ENCODE measurements around the gene LPAR1. TPM values are rescaled to one million over a fixed set of nuclear protein-coding genes. Genes with fewer than 3 reads are reported as not detected.
"Not testable (repeated sequence)": the region's sequence is repeated elsewhere in the genome, so short reads cannot be mapped to it uniquely, and the experiment has no call there.

Gene LPAR1
- total RNA-seq, 1 donor from 2014 or later: 11.5 TPM

- H3K27me3 ChIP-seq (ENCODE audit: insufficient read depth, low read length): no peaks in the 10 kb centered on the region
Measured at GRCh38 chr9:110828264-110828663, 210.0 kb downstream of the LPAR1 start.

GRCh38 chr9:110826400-110826799 lies 211.9 kb downstream of the LPAR1 start:
- H3K36me3 Mint-ChIP-seq (ENCODE audit: low read depth, unreplicated experiment); H3K27me3 Mint-ChIP-seq (ENCODE audit: low read depth, unreplicated experiment); H3K27ac Mint-ChIP-seq (ENCODE audit: unreplicated experiment); H3K4me3 Mint-ChIP-seq (ENCODE audit: unreplicated experiment); H3K9ac ChIP-seq (ENCODE audit: low read length); H3K9me3 ChIP-seq (ENCODE audit: insufficient read depth, low read depth, low read length); H3K9me3 Mint-ChIP-seq (ENCODE audit: unreplicated experiment); DNase-seq (ENCODE audit: low read depth); H3K27me3 ChIP-seq (ENCODE audit: insufficient read depth, low read length); H3K36me3 ChIP-seq (ENCODE audit: insufficient read depth, low read length); H3K4me2 ChIP-seq (ENCODE audit: low read length); H2AFZ ChIP-seq (ENCODE audit: low read depth, low read length); H3K4me3 ChIP-seq (ENCODE audit: insufficient read depth, low read depth, low read length); H3K79me2 ChIP-seq (ENCODE audit: insufficient read depth, low read length); H4K20me1 ChIP-seq (ENCODE audit: insufficient read depth, low read length); H3K27ac ChIP-seq (ENCODE audit: low read depth, low read length); H3K4me1 ChIP-seq (ENCODE audit: insufficient read depth, low read length); H3K4me1 Mint-ChIP-seq (ENCODE audit: low read depth, unreplicated experiment); FAIRE-seq: not testable (repeated sequence)

More at GRCh38 chr9:110828264-110828663, 210.0 kb downstream of the LPAR1 start:
- H3K4me2 ChIP-seq (ENCODE audit: low read length): no peak overlapping the region
- H3K9me3 ChIP-seq (ENCODE audit: insufficient read depth, low read depth, low read length): no peaks in the 10 kb centered on the region
- H3K9me3 Mint-ChIP-seq (ENCODE audit: unreplicated experiment): no peaks in the 10 kb centered on the region
- H3K4me3 Mint-ChIP-seq (ENCODE audit: unreplicated experiment): no peak overlapping the region
- no peak overlapping the region for H3K27ac Mint-ChIP-seq (ENCODE audit: unreplicated experiment)
- FAIRE-seq: no peak
- H3K27me3 Mint-ChIP-seq (ENCODE audit: low read depth, unreplicated experiment): no peaks in the 10 kb centered on the region
- no peaks in the 10 kb centered on the region for H4K20me1 ChIP-seq (ENCODE audit: insufficient read depth, low read length)
- TF ChIP-seq EZH2 (IDR thresholded peaks at IDR 0.05; ENCODE audit: insufficient read depth, low read length): no peak
- TF ChIP-seq, protein P1, sequence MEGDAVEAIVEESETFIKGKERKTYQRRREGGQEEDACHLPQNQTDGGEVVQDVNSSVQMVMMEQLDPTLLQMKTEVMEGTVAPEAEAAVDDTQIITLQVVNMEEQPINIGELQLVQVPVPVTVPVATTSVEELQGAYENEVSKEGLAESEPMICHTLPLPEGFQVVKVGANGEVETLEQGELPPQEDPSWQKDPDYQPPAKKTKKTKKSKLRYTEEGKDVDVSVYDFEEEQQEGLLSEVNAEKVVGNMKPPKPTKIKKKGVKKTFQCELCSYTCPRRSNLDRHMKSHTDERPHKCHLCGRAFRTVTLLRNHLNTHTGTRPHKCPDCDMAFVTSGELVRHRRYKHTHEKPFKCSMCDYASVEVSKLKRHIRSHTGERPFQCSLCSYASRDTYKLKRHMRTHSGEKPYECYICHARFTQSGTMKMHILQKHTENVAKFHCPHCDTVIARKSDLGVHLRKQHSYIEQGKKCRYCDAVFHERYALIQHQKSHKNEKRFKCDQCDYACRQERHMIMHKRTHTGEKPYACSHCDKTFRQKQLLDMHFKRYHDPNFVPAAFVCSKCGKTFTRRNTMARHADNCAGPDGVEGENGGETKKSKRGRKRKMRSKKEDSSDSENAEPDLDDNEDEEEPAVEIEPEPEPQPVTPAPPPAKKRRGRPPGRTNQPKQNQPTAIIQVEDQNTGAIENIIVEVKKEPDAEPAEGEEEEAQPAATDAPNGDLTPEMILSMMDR (IDR thresholded peaks at IDR 0.05; ENCODE audit: insufficient read depth, low read depth, low read length): no peak
- no peaks in the 10 kb centered on the region for H3K36me3 Mint-ChIP-seq (ENCODE audit: low read depth, unreplicated experiment)
- peak; percentile 69 for DNase-seq (ENCODE audit: low read depth)
- no peaks in the 10 kb centered on the region for H3K79me2 ChIP-seq (ENCODE audit: insufficient read depth, low read length)
- H3K9ac ChIP-seq (ENCODE audit: low read length): no peak overlapping the region
- no peak overlapping the region for H2AFZ ChIP-seq (ENCODE audit: low read depth, low read length)
- no peak overlapping the region for H3K27ac ChIP-seq (ENCODE audit: low read depth, low read length)
- H3K4me1 Mint-ChIP-seq (ENCODE audit: low read depth, unreplicated experiment): peaks cover 1% of the 10 kb centered on the region
- H3K4me1 ChIP-seq (ENCODE audit: insufficient read depth, low read length): no peaks in the 10 kb centered on the region
- H3K36me3 ChIP-seq (ENCODE audit: insufficient read depth, low read length): no peaks in the 10 kb centered on the region
- no peak overlapping the region for H3K4me3 ChIP-seq (ENCODE audit: insufficient read depth, low read depth, low read length)

- no peaks in the 10 kb centered on the region for H3K4me1 ChIP-seq (ENCODE audit: insufficient read depth, low read length)
- Mint-ChIP-seq H3K4me3 (ENCODE audit: unreplicated experiment) (no peak overlapping the region), H3K9me3 (ENCODE audit: unreplicated experiment) (no peaks in the 10 kb centered on the region), H3K27ac (ENCODE audit: unreplicated experiment) (no peak overlapping the region), H3K27me3 (ENCODE audit: low read depth, unreplicated experiment) (no peaks in the 10 kb centered on the region), H3K4me1 (ENCODE audit: low read depth, unreplicated experiment) (no peaks in the 10 kb centered on the region), H3K36me3 (ENCODE audit: low read depth, unreplicated experiment) (no peaks in the 10 kb centered on the region)
- FAIRE-seq (no peak), DNase-seq (ENCODE audit: low read depth) (no peak)
- H3K9me3 ChIP-seq (ENCODE audit: insufficient read depth, low read depth, low read length): no peaks in the 10 kb centered on the region
- H3K4me3 ChIP-seq (ENCODE audit: insufficient read depth, low read depth, low read length): no peak overlapping the region
- H3K27ac ChIP-seq (ENCODE audit: low read depth, low read length): no peak overlapping the region
- H3K36me3 ChIP-seq (ENCODE audit: insufficient read depth, low read length): no peaks in the 10 kb centered on the region
- no peaks in the 10 kb centered on the region for H3K27me3 ChIP-seq (ENCODE audit: insufficient read depth, low read length)
- H3K9ac ChIP-seq (ENCODE audit: low read length): no peak overlapping the region
- no peak overlapping the region for H3K4me2 ChIP-seq (ENCODE audit: low read length)
- no peaks in the 10 kb centered on the region for H3K79me2 ChIP-seq (ENCODE audit: insufficient read depth, low read length)
- TF ChIP-seq EZH2 (IDR thresholded peaks at IDR 0.05; ENCODE audit: insufficient read depth, low read length): no peak
- TF ChIP-seq, protein P1 (IDR thresholded peaks at IDR 0.05; ENCODE audit: insufficient read depth, low read depth, low read length): no peak
- H4K20me1 ChIP-seq (ENCODE audit: insufficient read depth, low read length): no peaks in the 10 kb centered on the region
- H2AFZ ChIP-seq (ENCODE audit: low read depth, low read length): no peak overlapping the region
Measured at GRCh38 chr9:110825950-110826349, 212.3 kb downstream of the LPAR1 start.

GRCh38 chr9:110825129-110825528 lies 213.1 kb downstream of the LPAR1 start:
- not testable (repeated sequence) for H3K27me3 ChIP-seq (ENCODE audit: insufficient read depth, low read length); H3K36me3 Mint-ChIP-seq (ENCODE audit: low read depth, unreplicated experiment); H3K36me3 ChIP-seq (ENCODE audit: insufficient read depth, low read length); FAIRE-seq; H3K4me3 Mint-ChIP-seq (ENCODE audit: unreplicated experiment); H3K27ac ChIP-seq (ENCODE audit: low read depth, low read length); H3K79me2 ChIP-seq (ENCODE audit: insufficient read depth, low read length); H3K27me3 Mint-ChIP-seq (ENCODE audit: low read depth, unreplicated experiment); H3K4me2 ChIP-seq (ENCODE audit: low read length); H3K9ac ChIP-seq (ENCODE audit: low read length); H4K20me1 ChIP-seq (ENCODE audit: insufficient read depth, low read length); H3K9me3 Mint-ChIP-seq (ENCODE audit: unreplicated experiment); H3K27ac Mint-ChIP-seq (ENCODE audit: unreplicated experiment); DNase-seq (ENCODE audit: low read depth); H3K4me1 ChIP-seq (ENCODE audit: insufficient read depth, low read length); H3K9me3 ChIP-seq (ENCODE audit: insufficient read depth, low read depth, low read length); H3K4me1 Mint-ChIP-seq (ENCODE audit: low read depth, unreplicated experiment); H2AFZ ChIP-seq (ENCODE audit: low read depth, low read length); H3K4me3 ChIP-seq (ENCODE audit: insufficient read depth, low read depth, low read length)

Measured in astrocyte (in vitro differentiated cells and primary cell).